ENCODE measurements around the gene FGD4.

FGD4 gene

DNA sequence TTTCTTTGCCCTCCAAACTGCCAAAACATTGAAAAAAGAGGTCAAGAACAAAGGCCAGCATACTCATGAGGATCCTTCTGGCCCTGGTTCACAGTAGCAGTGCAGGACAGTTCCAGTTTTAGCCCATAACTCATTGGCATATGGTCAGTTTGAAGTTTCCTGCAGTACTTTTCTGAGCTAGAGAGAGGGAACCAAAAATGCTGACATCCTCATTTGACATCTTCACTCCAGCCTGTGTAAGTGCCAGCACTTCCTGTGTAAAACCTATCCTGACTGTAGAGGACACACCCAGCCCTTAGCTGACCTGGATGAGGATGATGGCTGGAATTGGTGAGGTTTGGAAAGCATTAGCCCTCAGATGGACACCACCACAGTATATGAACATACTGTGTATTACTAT lies 84.1 kb downstream of the FGD4 start:
- no peak for TF ChIP-seq CTCF (IDR thresholded peaks at IDR 0.05; ENCODE audit: low read depth, low read length, missing control alignments)
- DNase-seq (ENCODE audit: low read depth) = no peak
- no peak overlapping the region for H3K4me3 ChIP-seq (ENCODE audit: low read depth, low read length)

- no peak overlapping the region for H3K4me3 ChIP-seq (ENCODE audit: low read depth, low read length)
- no peak for DNase-seq (ENCODE audit: low read depth)
- no peak for TF ChIP-seq CTCF (IDR thresholded peaks at IDR 0.05; ENCODE audit: low read depth, low read length, missing control alignments)
Observed at GRCh38 chr12:32483993-32484392, 84.6 kb downstream of the FGD4 start.

DNA sequence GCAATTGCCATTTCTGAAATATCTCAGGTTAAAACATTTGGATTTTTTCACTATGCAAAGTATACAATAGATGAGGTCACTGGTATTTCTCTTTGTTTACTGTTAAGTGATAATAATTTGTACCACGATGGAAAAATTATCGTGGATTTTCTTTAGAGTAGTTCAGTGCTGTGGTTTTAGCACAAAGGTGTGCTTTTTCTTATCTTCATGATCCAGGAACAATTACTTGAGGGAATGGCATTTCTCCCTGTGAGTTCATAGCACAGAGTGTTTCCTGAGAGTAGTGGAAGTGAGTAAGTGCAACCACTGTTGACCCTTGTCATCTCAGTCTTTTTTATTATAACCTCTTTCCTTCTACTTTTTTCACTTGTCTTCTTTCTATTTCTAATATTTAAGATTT lies 86.8 kb downstream of the FGD4 start:
- DNase-seq (ENCODE audit: low read depth) = no peak
- H3K4me3 ChIP-seq (ENCODE audit: low read depth, low read length) = no peak overlapping the region
- TF ChIP-seq CTCF (IDR thresholded peaks at IDR 0.05; ENCODE audit: low read depth, low read length, missing control alignments) = no peak

- H3K4me3 ChIP-seq (ENCODE audit: low read depth, low read length) = no peak overlapping the region
- no peak for DNase-seq (ENCODE audit: low read depth)
- no peak for TF ChIP-seq CTCF (IDR thresholded peaks at IDR 0.05; ENCODE audit: low read depth, low read length, missing control alignments)
Observed at GRCh38 chr12:32488132-32488531, 88.8 kb downstream of the FGD4 start.

DNA sequence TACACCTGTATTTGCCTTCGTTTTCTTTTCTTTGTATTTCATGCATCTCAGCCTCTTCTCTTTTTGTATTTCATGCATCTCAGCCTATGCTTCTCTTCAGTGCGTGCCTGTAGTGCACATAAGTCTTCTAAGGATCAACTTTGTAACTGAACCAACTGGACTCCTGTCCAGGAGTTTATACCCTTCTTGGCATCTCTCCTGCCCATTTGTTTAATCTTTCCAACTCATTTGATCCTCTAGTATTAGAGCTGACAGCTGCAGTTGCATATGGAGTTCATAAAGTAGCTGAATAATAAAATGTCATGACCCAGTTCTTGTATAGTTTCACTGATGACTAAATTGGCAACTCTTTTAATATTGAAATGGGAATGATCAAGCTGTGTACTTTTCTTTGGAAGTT lies 89.7 kb downstream of the FGD4 start:
- TF ChIP-seq CTCF (IDR thresholded peaks at IDR 0.05; ENCODE audit: low read depth, low read length, missing control alignments) = no peak
- no peak overlapping the region for H3K4me3 ChIP-seq (ENCODE audit: low read depth, low read length)
- no peak for DNase-seq (ENCODE audit: low read depth)

DNA sequence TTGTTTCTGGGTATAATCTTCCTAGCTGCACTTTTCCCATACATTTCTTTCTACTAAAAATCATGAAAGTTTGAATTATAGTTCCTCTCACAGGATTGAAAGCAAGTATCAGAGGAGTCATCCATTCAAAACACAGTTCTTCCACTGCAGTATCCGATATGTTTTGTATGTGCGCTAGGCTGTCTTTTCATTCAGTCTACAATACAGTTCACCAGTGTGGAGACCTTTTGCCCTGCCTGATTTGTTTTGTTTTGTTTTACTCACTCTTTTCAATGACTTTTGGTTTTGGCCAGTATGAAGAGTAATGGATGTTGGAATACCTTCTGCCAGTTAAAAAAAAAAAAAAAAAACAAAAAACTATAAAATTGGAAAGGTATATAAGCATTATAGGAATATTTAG lies 91.4 kb downstream of the FGD4 start:
- H3K4me3 ChIP-seq (ENCODE audit: low read depth, low read length) = no peak overlapping the region
- TF ChIP-seq CTCF (IDR thresholded peaks at IDR 0.05; ENCODE audit: low read depth, low read length, missing control alignments) = no peak
- no peak for DNase-seq (ENCODE audit: low read depth)

DNA sequence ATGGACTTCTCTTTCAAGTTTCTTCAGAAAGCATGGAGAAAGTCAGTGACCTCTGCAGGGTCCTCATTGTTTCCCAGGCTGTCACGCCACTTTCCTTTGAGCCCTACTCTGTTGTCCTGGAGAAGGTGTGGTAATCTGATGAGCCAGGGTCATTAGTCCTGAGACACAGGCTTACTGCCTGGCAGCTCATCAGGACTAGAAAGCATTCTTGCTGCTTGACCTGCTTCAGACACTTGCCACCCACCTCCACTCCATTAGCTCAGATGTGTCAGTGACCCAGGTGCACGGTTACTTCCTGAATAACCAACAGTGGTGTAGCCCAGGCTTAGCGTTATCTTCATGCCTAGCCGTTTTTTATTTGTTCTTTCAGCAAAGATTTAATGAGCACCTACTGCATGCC lies 93.9 kb downstream of the FGD4 start:
- TF ChIP-seq CTCF (IDR thresholded peaks at IDR 0.05; ENCODE audit: low read depth, low read length, missing control alignments) = no peak
- H3K4me3 ChIP-seq (ENCODE audit: low read depth, low read length) = no peak overlapping the region
- no peak for DNase-seq (ENCODE audit: low read depth)

Measured in GM12864 (cell line).